ENCODE data around the gene GPR78. TPM values are rescaled to one million over a fixed set of nuclear protein-coding genes. Genes with fewer than 3 reads are reported as not detected.

Gene GPR78
- total RNA-seq, 6 donors from 2014 or later: 0.03 to 0.07 TPM; not detected in 4

DNA sequence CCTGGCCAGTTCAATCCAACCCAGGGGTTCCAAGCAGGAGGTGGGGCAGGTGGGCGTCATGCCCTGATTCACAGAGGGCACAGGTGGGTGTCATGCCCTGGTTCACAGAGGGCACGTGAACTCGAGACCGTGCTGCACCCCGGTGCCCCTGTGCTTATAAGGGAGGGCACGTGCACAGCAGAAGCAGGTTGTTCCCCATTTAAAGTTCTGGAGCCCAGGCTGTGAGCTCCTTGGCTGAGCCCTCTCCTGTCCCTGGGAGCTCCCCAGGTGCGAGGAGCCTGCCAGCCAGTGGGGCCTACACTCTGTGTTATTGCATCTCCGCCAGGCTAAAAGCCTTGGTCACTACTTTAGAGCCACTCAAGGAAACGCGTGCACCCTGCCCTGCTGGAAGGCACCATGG, 9.1 kb downstream of the GPR78 start:
- Histone ChIP-seq H3K27me3 (peaks cover 0 to 24% (median 6%) of the 10 kb centered on the region in 4 donors), H3K4me1 (peaks cover 3 to 12% (median 6%) of the 10 kb centered on the region in 4 donors), H3K9me3 (no peaks in the 10 kb centered on the region), H3K36me3 (no peaks in the 10 kb centered on the region), H3K27ac (no peak overlapping the region), H3K4me3 (no peak overlapping the region)
- 86 to 90% methylated on average over 8 to 10 of the region's 10 CpGs for WGBS, 2 donors
- TF ChIP-seq POLR2A (IDR thresholded peaks at IDR 0.05): no peak
- no peak for TF ChIP-seq POLR2AphosphoS5 (IDR thresholded peaks at IDR 0.05)
- TF ChIP-seq EP300 (IDR thresholded peaks at IDR 0.05): no peak
- TF ChIP-seq, protein P1, sequence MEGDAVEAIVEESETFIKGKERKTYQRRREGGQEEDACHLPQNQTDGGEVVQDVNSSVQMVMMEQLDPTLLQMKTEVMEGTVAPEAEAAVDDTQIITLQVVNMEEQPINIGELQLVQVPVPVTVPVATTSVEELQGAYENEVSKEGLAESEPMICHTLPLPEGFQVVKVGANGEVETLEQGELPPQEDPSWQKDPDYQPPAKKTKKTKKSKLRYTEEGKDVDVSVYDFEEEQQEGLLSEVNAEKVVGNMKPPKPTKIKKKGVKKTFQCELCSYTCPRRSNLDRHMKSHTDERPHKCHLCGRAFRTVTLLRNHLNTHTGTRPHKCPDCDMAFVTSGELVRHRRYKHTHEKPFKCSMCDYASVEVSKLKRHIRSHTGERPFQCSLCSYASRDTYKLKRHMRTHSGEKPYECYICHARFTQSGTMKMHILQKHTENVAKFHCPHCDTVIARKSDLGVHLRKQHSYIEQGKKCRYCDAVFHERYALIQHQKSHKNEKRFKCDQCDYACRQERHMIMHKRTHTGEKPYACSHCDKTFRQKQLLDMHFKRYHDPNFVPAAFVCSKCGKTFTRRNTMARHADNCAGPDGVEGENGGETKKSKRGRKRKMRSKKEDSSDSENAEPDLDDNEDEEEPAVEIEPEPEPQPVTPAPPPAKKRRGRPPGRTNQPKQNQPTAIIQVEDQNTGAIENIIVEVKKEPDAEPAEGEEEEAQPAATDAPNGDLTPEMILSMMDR (IDR thresholded peaks at IDR 0.05): no peak
- ATAC-seq (ENCODE audit: low FRiP score in 2 of 2): no peak
- peak in 1 of 2 donors; percentile 34 for DNase-seq

DNA sequence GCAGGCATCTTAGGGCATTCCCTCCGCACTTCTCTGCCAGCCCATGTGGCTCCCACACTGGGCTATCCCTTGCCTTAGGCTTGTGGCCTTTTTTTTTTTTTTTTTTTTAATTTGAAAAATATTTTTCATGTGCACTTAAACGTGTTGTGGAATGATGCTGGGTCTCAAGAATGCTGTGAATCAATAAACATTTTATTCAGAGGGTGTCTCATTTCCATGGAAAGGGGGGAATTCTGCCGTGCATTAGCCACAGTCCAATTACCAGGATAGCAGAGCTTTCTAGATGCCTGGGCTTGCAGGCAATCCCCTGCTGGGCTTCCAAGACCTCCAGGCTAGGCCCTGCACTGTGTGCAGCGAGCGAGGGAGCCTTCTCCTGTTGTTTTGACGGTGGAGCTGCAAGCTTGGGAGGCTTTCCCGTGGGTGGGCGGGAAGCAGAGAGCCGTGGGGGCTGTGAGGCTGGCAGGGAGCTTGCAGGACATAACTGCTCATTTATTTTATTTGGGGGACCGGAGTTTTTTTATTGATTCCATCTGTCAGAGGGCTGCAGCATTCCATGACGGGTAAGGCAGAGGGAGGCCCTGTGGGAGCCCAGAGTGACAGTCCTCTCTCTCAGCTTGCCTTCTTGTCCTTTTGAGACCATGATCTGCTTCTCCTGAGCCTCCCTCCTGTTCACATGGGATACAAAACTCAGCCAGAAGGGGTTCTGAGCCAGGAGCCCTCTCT, 9.8 kb downstream of the GPR78 start:
- WGBS, 2 donors: 54 to 59% methylated on average over 11 of the region's 11 CpGs
- H3K36me3 ChIP-seq: no peaks in the 10 kb centered on the region
- H3K27me3 ChIP-seq: peaks cover 0 to 24% (median 6%) of the 10 kb centered on the region in 4 donors
- DNase-seq: peak in 1 of 2 donors; percentile 37
- no peak overlapping the region for H3K27ac ChIP-seq
- ATAC-seq (ENCODE audit: low FRiP score in 2 of 2): no peak
- TF ChIP-seq POLR2A (IDR thresholded peaks at IDR 0.05) (no peak), POLR2AphosphoS5 (IDR thresholded peaks at IDR 0.05) (no peak), EP300 (IDR thresholded peaks at IDR 0.05) (no peak)
- TF ChIP-seq, protein P1 (IDR thresholded peaks at IDR 0.05): no peak
- peaks cover 3 to 12% (median 6%) of the 10 kb centered on the region in 4 donors for H3K4me1 ChIP-seq
- H3K9me3 ChIP-seq: no peaks in the 10 kb centered on the region
- no peak overlapping the region for H3K4me3 ChIP-seq

DNA sequence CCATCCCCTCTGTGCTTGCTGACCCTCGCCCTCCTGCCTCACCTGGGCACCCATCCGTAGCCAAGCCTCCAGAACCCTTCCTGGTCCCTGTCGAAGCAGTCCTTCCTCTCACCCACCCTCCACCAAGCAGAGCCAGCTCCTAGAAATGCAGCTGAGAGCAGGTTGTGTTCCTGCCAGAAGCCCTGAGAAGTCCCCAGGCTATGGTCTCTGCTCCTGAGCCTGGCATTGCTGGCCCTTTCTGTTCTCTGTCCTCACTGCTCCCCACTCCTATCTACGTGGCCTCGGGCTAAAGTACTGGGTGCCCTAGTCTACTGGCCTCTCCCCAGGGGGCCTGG, 10.3 kb downstream of the GPR78 start:
- no peak for DNase-seq
- peaks cover 3 to 12% (median 6%) of the 10 kb centered on the region in 4 donors for H3K4me1 ChIP-seq
- TF ChIP-seq POLR2AphosphoS5 (IDR thresholded peaks at IDR 0.05): no peak
- TF ChIP-seq EP300 (IDR thresholded peaks at IDR 0.05): no peak
- TF ChIP-seq POLR2A (IDR thresholded peaks at IDR 0.05): no peak
- TF ChIP-seq, protein P1 (IDR thresholded peaks at IDR 0.05): no peak
- H3K36me3 ChIP-seq: no peaks in the 10 kb centered on the region
- H3K27ac ChIP-seq: no peak overlapping the region
- 61 to 75% methylated on average over 3 to 5 of the region's 5 CpGs for WGBS, 2 donors
- peaks cover 0 to 24% (median 6%) of the 10 kb centered on the region in 4 donors for H3K27me3 ChIP-seq
- no peak for ATAC-seq (ENCODE audit: low FRiP score in 2 of 2)
- H3K9me3 ChIP-seq: no peaks in the 10 kb centered on the region
- H3K4me3 ChIP-seq: no peak overlapping the region

DNA sequence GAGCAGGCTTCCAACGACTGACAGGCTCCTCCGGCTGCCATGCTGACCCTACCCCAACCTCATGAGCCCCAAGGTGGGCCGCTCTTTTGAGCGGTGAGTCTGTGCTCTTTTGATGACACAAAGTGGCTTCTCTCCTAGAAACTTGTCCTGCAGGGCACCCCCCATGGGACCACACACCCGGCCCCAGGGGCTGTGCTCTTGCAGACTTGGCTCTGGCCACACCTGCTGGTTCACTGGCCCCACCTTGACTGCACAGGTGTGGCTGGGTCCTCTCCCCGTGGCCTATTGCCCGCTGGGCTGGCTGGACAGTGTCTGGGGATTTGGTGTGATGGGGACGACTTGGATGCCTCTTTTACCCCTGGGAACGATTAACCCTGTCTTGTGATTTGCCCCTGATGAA, 10.9 kb downstream of the GPR78 start:
- H3K27me3 ChIP-seq: peaks cover 0 to 24% (median 6%) of the 10 kb centered on the region in 4 donors
- WGBS, 2 donors: 70 to 83% methylated on average over 2 to 9 of the region's 9 CpGs
- no peaks in the 10 kb centered on the region for H3K9me3 ChIP-seq
- TF ChIP-seq POLR2AphosphoS5 (IDR thresholded peaks at IDR 0.05): no peak
- TF ChIP-seq, protein P1 (IDR thresholded peaks at IDR 0.05): no peak
- TF ChIP-seq EP300 (IDR thresholded peaks at IDR 0.05): no peak
- no peak for TF ChIP-seq POLR2A (IDR thresholded peaks at IDR 0.05)
- H3K4me1 ChIP-seq: peaks cover 3 to 12% (median 6%) of the 10 kb centered on the region in 4 donors
- no peaks in the 10 kb centered on the region for H3K36me3 ChIP-seq
- DNase-seq (peak in 1 of 2 donors; percentile 48), ATAC-seq (ENCODE audit: low FRiP score in 2 of 2) (no peak)
- no peak overlapping the region for H3K4me3 ChIP-seq
- no peak overlapping the region for H3K27ac ChIP-seq

Measured in upper lobe of left lung (tissue), 6 donors.